Ascending aorta (tissue), 2 donors: ENCODE measurements around the gene COL6A5. TPM values are rescaled to one million over a fixed set of nuclear protein-coding genes. Genes with fewer than 3 reads are reported as not detected.

ENCODE experiments used
- DNase-seq, 2 donors: peaks; one replicate each; pipeline ENCODE4 v3.0.0-alpha.2; 2019; ENCODE audit warnings: low spot score in 2 of 2
- H3K27ac ChIP-seq, 2 donors: fragments of 200-600 bp; sonication (generic); one replicate each; pipeline ENCODE4 v1.5.1; 2016 to 2017; ENCODE audit warnings: mild to moderate bottlenecking in 1 of 2
- H3K27me3 ChIP-seq: fragments of 200-600 bp; sonication (generic); one replicate; pipeline ENCODE4 v1.5.1; 2017
- H3K36me3 ChIP-seq, 2 donors: fragments of 200-600 bp; sonication (generic); one replicate each; pipeline ENCODE4 v1.5.1; 2016
- H3K4me1 ChIP-seq, 2 donors: fragments of 200-600 bp; sonication (generic); one replicate each; pipeline ENCODE4 v1.5.1; 2016 to 2017; ENCODE audit warnings: mild to moderate bottlenecking in 1 of 2
- H3K4me3 ChIP-seq, 2 donors: fragments of 200-600 bp; sonication (generic); one replicate each; pipeline ENCODE4 v1.5.1; 2016 to 2017; ENCODE audit warnings: mild to moderate bottlenecking in 1 of 2
- H3K9me3 ChIP-seq, 2 donors: fragments of 200-600 bp; sonication (generic); one replicate each; pipeline ENCODE4 v1.5.1; 2016
- CTCF ChIP-seq, 3 experiments: fragments of 200-600 bp in 2 of 3; fragments of 450-650 bp in 1 of 3; sonication (generic) in 2 of 3; IDR thresholded peaks; one replicate each; pipeline ENCODE4 v1.5.1; 2016 to 2019; ENCODE audit warnings: antibody characterized with exemption in 3 of 3, mild to moderate bottlenecking in 1 of 3, moderate library complexity in 1 of 3
- intact Hi-C: fragments of 100-400 bp; cut with DNase I; formaldehyde crosslinking; loops from one replicate; pipeline ENCODE4 v1.15.1; 2023
- total RNA-seq: library from RNA; depleted of rRNA; stranded (reverse); fragments of >200 nt; gene quantifications from one replicate; pipeline ENCODE4 v1.1.0, GENCODE V29; 2016

Gene COL6A5
- total RNA-seq, 1 donor from 2014 or later, result not detected

GRCh38 chr3:130423064-130423463 is 77.6 kb downstream of the COL6A5 start:
- no peak for DNase-seq
- Histone ChIP-seq H3K4me3 (no peak overlapping the region), H3K27ac (no peak overlapping the region), H3K4me1 (no peaks in the 10 kb centered on the region), H3K27me3 (no peaks in the 10 kb centered on the region), H3K9me3 (no peaks in the 10 kb centered on the region), H3K36me3 (no peaks in the 10 kb centered on the region)
- no peak for TF ChIP-seq CTCF (IDR thresholded peaks at IDR 0.05)
- intact Hi-C loops, result no loop called here

GRCh38 chr3:130424837-130425236 is 79.4 kb downstream of the COL6A5 start:
- Histone ChIP-seq H3K27me3 (no peaks in the 10 kb centered on the region), H3K9me3 (no peaks in the 10 kb centered on the region), H3K27ac (no peak overlapping the region), H3K4me1 (no peaks in the 10 kb centered on the region), H3K36me3 (no peaks in the 10 kb centered on the region), H3K4me3 (no peak overlapping the region)
- TF ChIP-seq CTCF (IDR thresholded peaks at IDR 0.05), result no peak
- intact Hi-C loops, result no loop called here
- DNase-seq, result no peak

GRCh38 chr3:130425484-130425883 is 80.0 kb downstream of the COL6A5 start:
- Histone ChIP-seq H3K27me3 (no peaks in the 10 kb centered on the region), H3K9me3 (no peaks in the 10 kb centered on the region), H3K36me3 (no peaks in the 10 kb centered on the region), H3K4me1 (no peaks in the 10 kb centered on the region), H3K27ac (no peak overlapping the region), H3K4me3 (no peak overlapping the region)
- no peak for TF ChIP-seq CTCF (IDR thresholded peaks at IDR 0.05)
- DNase-seq, result no peak
- intact Hi-C loops, result no loop called here

GRCh38 chr3:130426206-130426605 is 80.7 kb downstream of the COL6A5 start:
- Histone ChIP-seq H3K4me1 (no peaks in the 10 kb centered on the region), H3K9me3 (no peaks in the 10 kb centered on the region), H3K36me3 (no peaks in the 10 kb centered on the region), H3K27me3 (no peaks in the 10 kb centered on the region), H3K4me3 (no peak overlapping the region), H3K27ac (no peak overlapping the region)
- intact Hi-C loops, result no loop called here
- no peak for TF ChIP-seq CTCF (IDR thresholded peaks at IDR 0.05)
- DNase-seq, result no peak

- Histone ChIP-seq H3K4me3 (no peak overlapping the region), H3K27me3 (no peaks in the 10 kb centered on the region), H3K4me1 (no peaks in the 10 kb centered on the region), H3K27ac (no peak overlapping the region), H3K9me3 (no peaks in the 10 kb centered on the region), H3K36me3 (no peaks in the 10 kb centered on the region)
- no peak for TF ChIP-seq CTCF (IDR thresholded peaks at IDR 0.05)
- no peak for DNase-seq
- intact Hi-C loops, result no loop called here
Observed at GRCh38 chr3:130428871-130429712, 83.6 kb downstream of the COL6A5 start.

- no peak for DNase-seq
- Histone ChIP-seq H3K36me3 (no peaks in the 10 kb centered on the region), H3K4me3 (no peak overlapping the region), H3K4me1 (no peaks in the 10 kb centered on the region), H3K27ac (no peak overlapping the region), H3K9me3 (no peaks in the 10 kb centered on the region), H3K27me3 (no peaks in the 10 kb centered on the region)
- intact Hi-C loops, result no loop called here
- no peak for TF ChIP-seq CTCF (IDR thresholded peaks at IDR 0.05)
Observed at GRCh38 chr3:130429713-130430023, 84.2 kb downstream of the COL6A5 start.
